ENCODE measurements around the gene TRABD2A.
A peak's percentile ranks its signal among the peaks of the same experiment; 100 is the strongest.
"Not testable (repeated sequence)": the region's sequence is repeated elsewhere in the genome, so short reads cannot be mapped to it uniquely, and the experiment has no call there.

The TRABD2A gene

GRCh38 chr2:84880645-84881521, at the start of gene TRABD2A:
TRABD2A (minus strand) TSS chr2:84881084; CDS start chr2:84881039, 45 bp downstream.
- peak; percentile 41 to 47 for DNase-seq (ENCODE audit: low read depth in 2 of 2)

GRCh38 chr2:84927275-84927627, 46.4 kb upstream of the TRABD2A start:
- DNase-seq (ENCODE audit: low read depth in 2 of 2): no peak

GRCh38 chr2:84925724-84926376, 45.0 kb upstream of the TRABD2A start:
- DNase-seq (ENCODE audit: low read depth in 2 of 2): peak; percentile 99 to 100

- DNase-seq (ENCODE audit: low read depth in 2 of 2): no peak
Measured at GRCh38 chr2:84925336-84925723, 44.4 kb upstream of the TRABD2A start.

- no peak for DNase-seq (ENCODE audit: low read depth in 2 of 2)
Measured at GRCh38 chr2:84924173-84925106, 43.6 kb upstream of the TRABD2A start.

- DNase-seq (ENCODE audit: low read depth in 2 of 2): no peak
Measured at GRCh38 chr2:84923009-84923408, 42.1 kb upstream of the TRABD2A start.

- peak in 1 of 2 donors; percentile 51 for DNase-seq (ENCODE audit: low read depth in 2 of 2)
Measured at GRCh38 chr2:84919885-84920580, 39.1 kb upstream of the TRABD2A start.

- DNase-seq (ENCODE audit: low read depth in 2 of 2): no peak
Measured at GRCh38 chr2:84918430-84918829, 37.5 kb upstream of the TRABD2A start.

GRCh38 chr2:84917821-84918220, 36.9 kb upstream of the TRABD2A start:
- DNase-seq (ENCODE audit: low read depth in 2 of 2): not testable (repeated sequence)

- DNase-seq (ENCODE audit: low read depth in 2 of 2): not testable (repeated sequence)
Measured at GRCh38 chr2:84915675-84916074, 34.8 kb upstream of the TRABD2A start.

- no peak for DNase-seq (ENCODE audit: low read depth in 2 of 2)
Measured at GRCh38 chr2:84914334-84914733, 33.5 kb upstream of the TRABD2A start.

GRCh38 chr2:84912984-84913383, 32.1 kb upstream of the TRABD2A start:
- no peak for DNase-seq (ENCODE audit: low read depth in 2 of 2)

- DNase-seq (ENCODE audit: low read depth in 2 of 2): no peak
Measured at GRCh38 chr2:84911135-84911678, 30.3 kb upstream of the TRABD2A start.

- DNase-seq (ENCODE audit: low read depth in 2 of 2): no peak
Measured at GRCh38 chr2:84908948-84909713, 28.2 kb upstream of the TRABD2A start.

GRCh38 chr2:84906900-84907714, 26.2 kb upstream of the TRABD2A start:
- peak in 1 of 2 donors; percentile 10 for DNase-seq (ENCODE audit: low read depth in 2 of 2)

GRCh38 chr2:84906108-84906899, 25.4 kb upstream of the TRABD2A start:
- DNase-seq (ENCODE audit: low read depth in 2 of 2): peak; percentile 53 to 57

- peak; percentile 86 to 93 for DNase-seq (ENCODE audit: low read depth in 2 of 2)
Measured at GRCh38 chr2:84905181-84906107, 24.6 kb upstream of the TRABD2A start, which contains the start of gene TMSB10. TMSB10 (plus strand) TSS chr2:84905656.

All from stimulated activated CD4-positive, alpha-beta T cell treated with anti-CD3 and anti-CD28 coated beads, Interleukin-1b, Interleukin-23, amount 100 ng/mL, for 4 hours (primary cell).